Stimulated activated naive CD4-positive, alpha-beta T cell (primary cell): Measurements from ENCODE around the gene OLFML2A.
"Not testable (repeated sequence)": the region's sequence is repeated elsewhere in the genome, so short reads cannot be mapped to it uniquely, and the experiment has no call there.

ENCODE experiments used
- DNase-seq, 6 experiments: peaks; one replicate each; lab custom pipeline; 2025; lab: John Stamatoyannopoulos, UW

The OLFML2A gene

GRCh38 chr9:124776954-124777648, at the start of gene OLFML2A:
OLFML2A (plus strand) TSS chr9:124777133; CDS start chr9:124777271, 138 bp downstream.
- peak in 1 of 6 experiments; percentile 31 for DNase-seq

- DNase-seq = no peak
Measured at GRCh38 chr9:124730772-124731171, 46.2 kb upstream of the OLFML2A start.

GRCh38 chr9:124733964-124734740, 42.8 kb upstream of the OLFML2A start:
- no peak for DNase-seq

GRCh38 chr9:124734741-124735083, 42.2 kb upstream of the OLFML2A start:
- DNase-seq = not testable (repeated sequence)

- no peak for DNase-seq
Measured at GRCh38 chr9:124735121-124735520, 41.8 kb upstream of the OLFML2A start.

GRCh38 chr9:124738075-124738474, 38.9 kb upstream of the OLFML2A start:
- not testable (repeated sequence) for DNase-seq

GRCh38 chr9:124739360-124739759, 37.6 kb upstream of the OLFML2A start:
- DNase-seq = no peak

DNA sequence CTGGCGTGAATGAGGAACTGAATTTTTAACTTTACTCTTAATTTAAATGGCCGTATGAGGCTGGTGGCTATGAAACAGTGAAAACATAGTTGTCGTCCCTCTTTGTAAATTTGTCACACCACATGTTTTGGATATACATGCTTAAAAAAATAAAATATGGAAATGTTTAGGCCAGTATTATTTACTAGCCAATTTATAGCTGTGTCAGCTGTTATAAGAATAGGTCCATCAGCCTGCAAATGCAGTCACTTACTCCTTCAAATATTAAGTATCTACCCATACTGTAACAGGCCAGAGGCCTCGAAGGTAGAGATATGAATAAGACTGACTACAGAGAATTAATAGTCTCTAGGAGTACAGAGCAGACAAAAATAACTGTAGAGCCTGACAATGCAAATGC, 35.8 kb upstream of the OLFML2A start:
- no peak for DNase-seq

GRCh38 chr9:124741662-124742061, 35.3 kb upstream of the OLFML2A start:
- no peak for DNase-seq

- DNase-seq = no peak
Measured at GRCh38 chr9:124742940-124743339, 34.0 kb upstream of the OLFML2A start.

DNA sequence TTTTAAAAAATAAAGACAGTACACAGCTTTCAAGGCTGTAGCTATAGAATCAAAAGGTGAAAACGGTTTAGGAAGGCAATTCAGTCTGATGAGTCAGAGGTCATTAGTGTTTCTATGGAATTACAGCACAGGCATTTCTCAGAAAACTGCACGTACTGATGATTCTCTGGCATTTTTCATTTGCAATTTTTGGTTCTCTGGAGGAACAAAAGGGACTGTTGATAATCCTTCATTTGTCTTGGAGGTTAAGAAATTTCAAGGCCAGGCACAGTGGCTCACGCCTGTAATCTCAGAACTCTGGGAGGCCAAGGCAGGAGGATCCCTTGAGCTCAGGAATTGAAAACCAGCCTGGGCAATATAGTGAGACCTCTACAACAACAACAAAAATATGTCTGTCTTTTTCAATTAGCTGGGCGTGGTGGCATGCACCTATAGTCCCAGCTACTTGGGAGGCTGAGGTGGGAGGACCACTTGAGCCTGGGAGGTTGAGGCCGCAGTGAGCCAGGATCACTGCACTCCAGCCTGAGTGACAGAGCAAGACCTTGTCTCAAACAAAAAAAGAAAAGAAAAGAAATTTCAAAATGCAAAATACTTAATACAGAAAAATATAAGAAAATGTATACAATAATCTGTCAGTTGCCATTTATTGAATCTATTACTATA, 33.1 kb upstream of the OLFML2A start:
- DNase-seq = no peak

GRCh38 chr9:124747065-124747464, 29.9 kb upstream of the OLFML2A start:
- DNase-seq = no peak

GRCh38 chr9:124749284-124749683, 27.6 kb upstream of the OLFML2A start:
- DNase-seq = no peak

DNA sequence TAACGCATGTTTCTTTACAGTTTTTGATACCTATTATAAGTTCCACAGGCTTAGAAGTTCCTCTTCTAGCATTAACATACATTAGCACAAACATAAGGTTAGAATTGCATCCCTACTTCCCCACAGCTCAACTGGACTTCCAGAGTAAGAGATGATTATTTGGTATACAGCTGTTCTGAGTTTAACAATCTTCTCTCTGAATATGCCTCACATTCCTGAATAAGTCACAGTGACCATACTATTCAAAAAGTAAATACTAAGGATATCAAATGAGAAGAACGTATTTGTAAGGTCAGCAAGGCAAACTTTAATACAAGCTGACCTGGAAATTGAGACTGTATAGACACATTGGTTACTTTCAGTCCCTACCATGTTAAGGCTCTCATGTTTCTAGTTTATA, 27.2 kb upstream of the OLFML2A start:
- DNase-seq = no peak

DNA sequence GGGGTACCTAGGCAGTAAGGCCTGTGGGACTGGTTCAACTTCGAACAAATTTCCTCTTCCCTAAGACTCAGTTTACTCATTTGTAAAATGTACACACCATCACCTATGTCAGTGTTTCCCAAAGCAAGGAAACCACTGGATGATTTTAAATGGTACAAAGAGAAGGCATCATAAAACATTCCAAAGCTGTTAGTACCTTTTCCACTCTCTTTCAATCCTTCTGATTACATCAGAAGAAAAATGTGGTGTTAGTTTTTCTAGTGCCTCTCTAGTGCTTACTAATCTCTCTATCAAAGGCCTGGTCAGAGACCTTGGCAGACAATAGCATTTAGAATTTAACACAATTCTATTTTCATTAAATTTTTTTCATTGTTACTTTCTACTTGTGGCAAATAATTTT, 24.0 kb upstream of the OLFML2A start:
- no peak for DNase-seq

DNA sequence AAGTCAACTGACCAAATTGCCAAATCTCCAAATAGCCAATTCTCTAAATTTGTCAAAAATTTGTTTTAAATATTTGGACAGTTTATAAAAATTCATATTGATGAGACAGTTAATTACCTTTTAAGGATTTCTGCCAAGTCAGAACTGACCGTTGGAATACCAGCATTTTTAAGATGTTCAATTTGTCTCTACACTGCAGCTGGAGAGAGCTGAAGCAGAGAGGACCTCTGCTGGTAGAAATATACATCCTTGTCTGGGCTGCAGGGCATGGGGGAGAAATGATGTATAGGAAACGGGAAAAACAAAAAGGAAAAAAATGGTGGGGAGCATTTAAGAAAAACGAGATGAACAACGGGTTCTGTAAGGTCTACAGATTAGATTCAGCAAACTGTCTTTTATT, 22.6 kb upstream of the OLFML2A start:
- no peak for DNase-seq

DNA sequence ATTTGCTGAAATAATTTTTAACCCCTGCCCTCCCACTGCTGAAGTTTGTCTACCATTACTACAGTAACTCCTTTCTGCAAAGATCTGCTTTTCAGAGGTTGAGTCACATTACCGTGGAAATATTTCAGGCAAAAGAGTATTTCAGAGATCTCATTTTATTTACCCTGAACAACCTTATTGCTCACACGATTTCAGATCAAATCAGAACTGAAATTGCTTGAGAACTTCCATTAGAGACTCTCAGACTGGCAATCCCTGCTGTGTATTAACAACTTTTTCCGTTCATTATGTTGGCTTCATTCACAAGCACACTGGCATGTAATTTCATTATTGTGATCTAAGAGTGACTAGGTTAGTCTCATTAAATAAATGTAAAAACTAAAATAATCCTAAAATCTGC, 21.9 kb upstream of the OLFML2A start:
- no peak for DNase-seq

DNA sequence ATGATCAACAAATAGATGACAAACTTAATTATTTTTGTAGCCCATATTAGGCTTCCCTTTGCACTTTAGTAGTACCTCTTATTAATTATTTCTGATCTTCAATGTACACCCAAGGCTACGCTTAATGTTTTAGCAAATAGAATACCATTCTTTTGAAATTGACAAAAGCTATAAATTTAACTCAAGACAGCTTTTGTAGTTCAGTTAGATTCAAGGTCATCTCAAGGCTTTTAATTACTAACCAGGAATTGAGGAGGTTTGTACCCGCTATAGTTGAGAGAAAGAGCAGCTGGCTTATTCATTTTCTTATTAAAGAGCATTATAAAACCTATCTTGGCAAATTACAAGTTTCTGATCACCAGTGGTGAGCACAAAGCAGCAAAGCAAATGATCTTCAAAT, 20.9 kb upstream of the OLFML2A start:
- DNase-seq = no peak

- no peak for DNase-seq
Measured at GRCh38 chr9:124757616-124758015, 19.3 kb upstream of the OLFML2A start.

- DNase-seq = no peak
Measured at GRCh38 chr9:124758061-124758460, 18.9 kb upstream of the OLFML2A start.

DNA sequence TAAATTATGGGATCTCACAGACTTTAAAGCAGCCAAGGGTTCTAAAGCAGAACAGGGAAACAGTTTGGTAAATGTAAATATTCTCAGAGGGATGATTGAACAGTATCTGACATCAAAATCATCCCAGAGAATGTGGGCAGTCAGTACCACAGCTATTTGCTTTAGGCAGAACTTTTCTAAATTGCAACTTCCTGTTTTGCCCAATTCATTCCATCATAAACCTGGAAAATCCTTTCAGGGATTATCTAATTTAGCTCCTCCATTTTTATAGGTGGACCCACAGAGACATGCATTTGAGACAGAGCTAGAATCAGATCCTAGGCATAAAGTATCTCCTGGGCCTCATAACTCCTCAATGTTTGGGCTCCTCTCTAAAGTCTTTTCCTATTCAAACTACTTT, 18.2 kb upstream of the OLFML2A start:
- no peak for DNase-seq

DNA sequence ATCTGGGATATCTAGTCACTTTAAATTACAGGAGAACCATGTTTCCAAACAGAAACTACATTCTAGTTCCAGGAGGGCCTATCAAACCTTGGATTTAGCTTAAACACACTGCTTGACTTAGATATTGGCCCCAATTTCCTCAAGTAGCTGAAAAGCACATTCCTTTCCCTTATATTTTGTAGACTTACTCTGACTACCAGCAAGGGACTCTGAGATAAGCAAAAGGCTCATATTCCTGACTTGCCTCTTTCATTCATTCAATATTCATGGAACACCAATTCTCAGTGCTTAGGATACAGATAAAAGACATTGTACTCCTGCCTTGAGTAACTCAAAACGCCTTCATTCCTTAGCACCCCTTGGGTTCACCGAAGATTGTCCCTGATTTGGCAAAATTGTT, 17.6 kb upstream of the OLFML2A start:
- DNase-seq = no peak

GRCh38 chr9:124760719-124761118, 16.2 kb upstream of the OLFML2A start:
- no peak for DNase-seq
